ENCODE data around the gene PCSK4. TPM values are rescaled to one million over a fixed set of nuclear protein-coding genes. Genes with fewer than 3 reads are reported as not detected.

The PCSK4 gene
- total RNA-seq, 1 experiment from 2014 or later = 18.6 TPM

GRCh38 chr19:1435378-1435989 lies 54.7 kb downstream of the PCSK4 start:
- H2AFZ ChIP-seq = no peak overlapping the region
- H4K20me1 ChIP-seq (ENCODE audit: insufficient read depth) = peaks cover 16% of the 10 kb centered on the region
- CTCF ChIA-PET = interaction anchor here (0.6 kb wide), 1 partner anchor 123 kb away, joined by 3 read pairs; no protein-coding TSS in a partner anchor
- H3F3A ChIP-seq (ENCODE audit: insufficient read depth, low read depth) = peaks cover 37% of the 10 kb centered on the region; the same call in 1 of the 2 replicates
- POLR2A ChIA-PET (ENCODE audit: unreplicated experiment) = no interaction called here
- H3K4me2 ChIP-seq = no peak overlapping the region
- intact Hi-C loops (cut with micrococcal nuclease; ENCODE audit: unreplicated experiment) = no loop called here
- TF ChIP-seq, protein P1, sequence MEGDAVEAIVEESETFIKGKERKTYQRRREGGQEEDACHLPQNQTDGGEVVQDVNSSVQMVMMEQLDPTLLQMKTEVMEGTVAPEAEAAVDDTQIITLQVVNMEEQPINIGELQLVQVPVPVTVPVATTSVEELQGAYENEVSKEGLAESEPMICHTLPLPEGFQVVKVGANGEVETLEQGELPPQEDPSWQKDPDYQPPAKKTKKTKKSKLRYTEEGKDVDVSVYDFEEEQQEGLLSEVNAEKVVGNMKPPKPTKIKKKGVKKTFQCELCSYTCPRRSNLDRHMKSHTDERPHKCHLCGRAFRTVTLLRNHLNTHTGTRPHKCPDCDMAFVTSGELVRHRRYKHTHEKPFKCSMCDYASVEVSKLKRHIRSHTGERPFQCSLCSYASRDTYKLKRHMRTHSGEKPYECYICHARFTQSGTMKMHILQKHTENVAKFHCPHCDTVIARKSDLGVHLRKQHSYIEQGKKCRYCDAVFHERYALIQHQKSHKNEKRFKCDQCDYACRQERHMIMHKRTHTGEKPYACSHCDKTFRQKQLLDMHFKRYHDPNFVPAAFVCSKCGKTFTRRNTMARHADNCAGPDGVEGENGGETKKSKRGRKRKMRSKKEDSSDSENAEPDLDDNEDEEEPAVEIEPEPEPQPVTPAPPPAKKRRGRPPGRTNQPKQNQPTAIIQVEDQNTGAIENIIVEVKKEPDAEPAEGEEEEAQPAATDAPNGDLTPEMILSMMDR (conservative IDR thresholded peaks at IDR 0.05) = no peak
- no peak for TF ChIP-seq EZH2 (IDR thresholded peaks at IDR 0.05; ENCODE audit: low read depth)
- peaks cover 4% of the 10 kb centered on the region for H3K4me1 ChIP-seq (replicated peaks; ENCODE audit: insufficient read depth)
- DNase-seq = no peak
- H3K36me3 ChIP-seq (ENCODE audit: low read depth) = peaks cover 3% of the 10 kb centered on the region; the same call in 1 of the 2 replicates
- no peak overlapping the region for H3K27ac ChIP-seq
- no TSS peak for BruUV-seq (replicated peaks)
- no peaks in the 10 kb centered on the region for H3K9me2 ChIP-seq (ENCODE audit: insufficient read depth)
- H3K27me3 ChIP-seq (ENCODE audit: insufficient read depth, low read depth) = no peaks in the 10 kb centered on the region
- H3K9me3 ChIP-seq (ENCODE audit: insufficient read depth, low read depth) = no peaks in the 10 kb centered on the region
- H3K4me3 ChIP-seq = no peak overlapping the region
- H3K79me2 ChIP-seq (ENCODE audit: low read depth) = peaks cover 23% of the 10 kb centered on the region

DNA sequence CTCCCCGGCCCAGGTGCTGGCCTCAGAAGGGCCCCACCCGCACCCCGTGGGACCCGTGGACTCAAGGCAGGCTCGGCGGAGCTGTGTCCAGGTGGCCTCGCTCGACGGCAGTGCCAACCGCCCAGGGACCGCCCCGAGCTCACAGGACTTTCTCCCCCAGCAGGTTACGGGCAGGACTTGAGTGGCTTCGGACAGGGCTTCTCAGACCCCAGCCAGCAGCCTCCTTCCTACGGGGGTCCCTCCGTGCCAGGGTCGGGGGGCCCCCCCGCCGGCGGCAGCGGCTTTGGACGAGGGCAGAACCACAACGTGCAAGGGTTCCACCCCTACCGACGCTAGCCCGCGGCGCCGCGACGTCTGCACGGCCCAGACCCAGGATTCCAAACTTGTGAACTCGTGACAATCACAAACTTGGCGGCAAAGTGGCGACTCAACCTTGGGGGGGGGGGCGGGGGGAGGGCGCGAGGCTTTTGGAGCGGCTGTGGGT lies 55.5 kb downstream of the PCSK4 start:
- Histone ChIP-seq H3K4me3 (no peak overlapping the region), H3K9me3 (ENCODE audit: insufficient read depth, low read depth) (no peaks in the 10 kb centered on the region), H3K4me2 (no peak overlapping the region), H3F3A (ENCODE audit: insufficient read depth, low read depth) (peaks cover 33% of the 10 kb centered on the region; the same call in 1 of the 2 replicates), H3K27ac (no peak overlapping the region), H3K4me1 (replicated peaks; ENCODE audit: insufficient read depth) (no peaks in the 10 kb centered on the region), H3K27me3 (ENCODE audit: insufficient read depth, low read depth) (no peaks in the 10 kb centered on the region), H4K20me1 (ENCODE audit: insufficient read depth) (peaks cover 7% of the 10 kb centered on the region), H3K79me2 (ENCODE audit: low read depth) (peaks cover 14% of the 10 kb centered on the region), H2AFZ (no peak overlapping the region), H3K9me2 (ENCODE audit: insufficient read depth) (no peaks in the 10 kb centered on the region), H3K36me3 (ENCODE audit: low read depth) (no peaks in the 10 kb centered on the region)
- BruUV-seq (replicated peaks) = no TSS peak
- no peak for DNase-seq
- POLR2A ChIA-PET (ENCODE audit: unreplicated experiment) = no interaction called here
- CTCF ChIA-PET = interaction anchor here (0.6 kb wide), 1 partner anchor 123 kb away, joined by 3 read pairs; no protein-coding TSS in a partner anchor
- intact Hi-C loops (cut with micrococcal nuclease; ENCODE audit: unreplicated experiment) = no loop called here
- TF ChIP-seq EZH2 (IDR thresholded peaks at IDR 0.05; ENCODE audit: low read depth) = no peak
- TF ChIP-seq, protein P1 (conservative IDR thresholded peaks at IDR 0.05) = no peak

- BruUV-seq (replicated peaks) = no TSS peak
- Histone ChIP-seq H3K4me2 (no peak overlapping the region), H3K27ac (no peak overlapping the region), H3K4me3 (no peak overlapping the region), H2AFZ (no peak overlapping the region), H3K4me1 (replicated peaks; ENCODE audit: insufficient read depth) (no peaks in the 10 kb centered on the region), H3K9me3 (ENCODE audit: insufficient read depth, low read depth) (no peaks in the 10 kb centered on the region), H3F3A (ENCODE audit: insufficient read depth, low read depth) (peaks cover 27% of the 10 kb centered on the region; the same call in 1 of the 2 replicates), H3K36me3 (ENCODE audit: low read depth) (no peaks in the 10 kb centered on the region), H3K79me2 (ENCODE audit: low read depth) (peaks cover 8% of the 10 kb centered on the region), H3K9me2 (ENCODE audit: insufficient read depth) (no peaks in the 10 kb centered on the region), H4K20me1 (ENCODE audit: insufficient read depth) (peaks cover 1% of the 10 kb centered on the region; the same call in 1 of the 2 replicates), H3K27me3 (ENCODE audit: insufficient read depth, low read depth) (no peaks in the 10 kb centered on the region)
- ChIA-PET CTCF (no interaction called here), POLR2A (ENCODE audit: unreplicated experiment) (no interaction called here)
- no peak for DNase-seq
- intact Hi-C loops (cut with micrococcal nuclease; ENCODE audit: unreplicated experiment) = no loop called here
- TF ChIP-seq, protein P1 (conservative IDR thresholded peaks at IDR 0.05) = no peak
- no peak for TF ChIP-seq EZH2 (IDR thresholded peaks at IDR 0.05; ENCODE audit: low read depth)
These were observed 56.1 kb downstream of the PCSK4 start for GRCh38 chr19:1434040-1434366.
